HTERT RPE-1 (cell line): Measurements from ENCODE around the gene SLC7A9.

Experiments
- in situ Hi-C: fragments of 300-500 bp; cut with MboI; formaldehyde crosslinking; loops from 4 replicates; pipeline ENCODE4 v1.14.3; 2020; ENCODE audit warnings: low sequenced_read_pairs

The SLC7A9 gene

GRCh38 chr19:32869369-32869965 lies at the start of gene SLC7A9:
Gene SLC7A9 (minus strand): TSS chr19:32869767. CDS start chr19:32868534, 1,233 bp downstream.
- in situ Hi-C loops: no loop called here

GRCh38 chr19:32919365-32919764 lies 49.8 kb upstream of the SLC7A9 start:
- in situ Hi-C loops: no loop called here

GRCh38 chr19:32917616-32917996 lies 48.0 kb upstream of the SLC7A9 start:
- in situ Hi-C loops: no loop called here

GRCh38 chr19:32916969-32917615 lies 47.5 kb upstream of the SLC7A9 start:
- in situ Hi-C loops: no loop called here

GRCh38 chr19:32914879-32915660 lies 45.5 kb upstream of the SLC7A9 start:
- in situ Hi-C loops: no loop called here

- in situ Hi-C loops: no loop called here
Measured at GRCh38 chr19:32911467-32911866, 41.9 kb upstream of the SLC7A9 start.

GRCh38 chr19:32910874-32911273 lies 41.3 kb upstream of the SLC7A9 start:
- in situ Hi-C loops: no loop called here

- in situ Hi-C loops: no loop called here
Measured at GRCh38 chr19:32910094-32910493, 40.5 kb upstream of the SLC7A9 start.

GRCh38 chr19:32909257-32909656 lies 39.7 kb upstream of the SLC7A9 start:
- in situ Hi-C loops: no loop called here

GRCh38 chr19:32908641-32909190 lies 39.1 kb upstream of the SLC7A9 start:
- in situ Hi-C loops: no loop called here

- in situ Hi-C loops: no loop called here
Measured at GRCh38 chr19:32902448-32902847, 32.9 kb upstream of the SLC7A9 start.

GRCh38 chr19:32901504-32902161 lies 32.1 kb upstream of the SLC7A9 start:
- in situ Hi-C loops: no loop called here

GRCh38 chr19:32896516-32897214 lies 27.1 kb upstream of the SLC7A9 start:
- in situ Hi-C loops: no loop called here

GRCh38 chr19:32895384-32895783 lies 25.8 kb upstream of the SLC7A9 start:
- in situ Hi-C loops: no loop called here

- in situ Hi-C loops: no loop called here
Measured at GRCh38 chr19:32891609-32892008, 22.0 kb upstream of the SLC7A9 start.

- in situ Hi-C loops: no loop called here
Measured at GRCh38 chr19:32890841-32891240, 21.3 kb upstream of the SLC7A9 start.

GRCh38 chr19:32890326-32890725 lies 20.8 kb upstream of the SLC7A9 start:
- in situ Hi-C loops: no loop called here

- in situ Hi-C loops: no loop called here
Measured at GRCh38 chr19:32889137-32889934, 19.8 kb upstream of the SLC7A9 start.

- in situ Hi-C loops: no loop called here
Measured at GRCh38 chr19:32887572-32888215, 18.1 kb upstream of the SLC7A9 start.
